HepG2 (cell line): Measurements from ENCODE around the gene SIGLEC10. TPM values are rescaled to one million over a fixed set of nuclear protein-coding genes. Genes with fewer than 3 reads are reported as not detected.

Experiments used
- ASH2L ChIP-seq: fragments of 300-600, 200-600 bp; sonication (generic); IDR thresholded peaks from 2 replicates; pipeline ENCODE4 v1.7.0; 2017; ENCODE audit warnings: low read depth, mild to moderate bottlenecking, moderate library complexity, mixed read lengths, low read length; ENCODE audit not compliant: insufficient read length
- CBX5 ChIP-seq: sonication (generic); formaldehyde crosslinking; IDR thresholded peaks from 2 replicates; pipeline ENCODE4 v1.4.0; 2020; ENCODE audit warnings: missing genetic modification reagents, borderline replicate concordance
- FOXA1 ChIP-seq, 2 experiments: fragments of 450-650 bp in 1 of 2; sonication (generic) in 1 of 2; formaldehyde crosslinking in 1 of 2; IDR thresholded peaks; 2 replicates each; pipeline versions ENCODE4 v1.4.0 to v1.6.1; 2016 to 2020; ENCODE audit warnings: missing genetic modification reagents in 1 of 2
- FOXC1 ChIP-seq: sonication (generic); formaldehyde crosslinking; IDR thresholded peaks from 2 replicates; pipeline ENCODE4 v1.8.0; 2022; ENCODE audit warnings: mild to moderate bottlenecking, missing genetic modification reagents, borderline replicate concordance
- HDAC2 ChIP-seq: sonication (generic); formaldehyde crosslinking; IDR thresholded peaks from 2 replicates; pipeline ENCODE4 v1.4.0; 2020; ENCODE audit warnings: missing genetic modification reagents
- HNF4G ChIP-seq, 2 experiments: sonication (generic) in 1 of 2; formaldehyde crosslinking in 1 of 2; IDR thresholded peaks; 2 replicates each; pipeline versions ENCODE4 v1.4.0 to v1.6.1; 2011 to 2020; ENCODE audit warnings: borderline replicate concordance in 2 of 2, low read depth in 2 of 2, mild to moderate bottlenecking in 2 of 2, low read length in 1 of 2, missing genetic modification reagents in 1 of 2, moderate library complexity in 1 of 2
- HOXA7 ChIP-seq: sonication (generic); formaldehyde crosslinking; IDR thresholded peaks from 2 replicates; pipeline ENCODE4 v1.8.1; 2022; ENCODE audit warnings: mild to moderate bottlenecking, missing genetic modification reagents, moderate library complexity
- JDP2 ChIP-seq: sonication (generic); formaldehyde crosslinking; IDR thresholded peaks from 2 replicates; pipeline ENCODE4 v1.8.1; 2022; ENCODE audit warnings: missing genetic modification reagents, borderline replicate concordance
- KAT7 ChIP-seq: IDR thresholded peaks from 2 replicates; pipeline ENCODE4 v1.6.1; 2018; ENCODE audit warnings: borderline replicate concordance, missing compliant biosample characterization
- KDM5B ChIP-seq: sonication (generic); formaldehyde crosslinking; IDR thresholded peaks from 2 replicates; pipeline ENCODE4 v1.4.0; 2020; ENCODE audit warnings: missing genetic modification reagents, mild to moderate bottlenecking, borderline replicate concordance
- MIER2 ChIP-seq: IDR thresholded peaks from 2 replicates; pipeline ENCODE4 v1.6.1; 2016; ENCODE audit warnings: missing biosample characterization, missing genetic modification reagents
- MXI1 ChIP-seq: IDR thresholded peaks from 3 replicates; pipeline ENCODE4 v1.6.1; 2012; ENCODE audit warnings: low read depth, low read length, inconsistent platforms, borderline replicate concordance
- NR2F6 ChIP-seq, 2 experiments: IDR thresholded peaks; 2 replicates each; pipeline ENCODE4 v1.6.1; 2016; ENCODE audit warnings: antibody characterized with exemption in 1 of 2, mild to moderate bottlenecking in 1 of 2
- POLR2A ChIP-seq, 2 experiments: IDR thresholded peaks; 2 replicates each; pipeline ENCODE4 v1.6.1; 2011; ENCODE audit warnings: low read depth in 2 of 2, low read length in 2 of 2, mild to moderate bottlenecking in 1 of 2, moderate library complexity in 1 of 2; ENCODE audit not compliant: insufficient read depth in 1 of 2
- ZNF225 ChIP-seq: sonication (generic); formaldehyde crosslinking; IDR thresholded peaks from 2 replicates; pipeline ENCODE4 v1.4.0; 2020; ENCODE audit warnings: mild to moderate bottlenecking, missing genetic modification reagents
- ZNF264 ChIP-seq: sonication (generic); formaldehyde crosslinking; IDR thresholded peaks from 2 replicates; pipeline ENCODE4 v1.4.0; 2020; ENCODE audit warnings: missing genetic modification reagents
- ZNF292 ChIP-seq: sonication (generic); formaldehyde crosslinking; IDR thresholded peaks from 2 replicates; pipeline ENCODE4 v1.8.1; 2022; ENCODE audit warnings: mild to moderate bottlenecking, low read depth, missing genetic modification reagents, borderline replicate concordance
- ZNF3 ChIP-seq: IDR thresholded peaks from 2 replicates; pipeline ENCODE4 v1.7.0; 2017; ENCODE audit warnings: inconsistent platforms
- ZNF737 ChIP-seq: sonication (generic); formaldehyde crosslinking; IDR thresholded peaks from 2 replicates; pipeline ENCODE4 v1.5.0; 2020; ENCODE audit warnings: missing genetic modification reagents, mild to moderate bottlenecking, borderline replicate concordance
- polyA plus RNA-seq, 8 experiments: library from polyadenylated mRNA; depleted of rRNA in 3 of 8; stranded (reverse) in 7 of 8; unstranded in 1 of 8; fragments of >200 nt; fragmentation: Illumina TruSeq in 4 of 8; extraction: Trizol in 4 of 8; gene quantifications; 2 replicates each; pipeline versions ENCODE4 v1.2.1 to v1.2.3, GENCODE V29; 2011 to 2016; ENCODE audit warnings: low read depth in 4 of 8, missing spikeins in 1 of 8, mixed read lengths in 1 of 8; ENCODE audit not compliant: insufficient read depth in 1 of 8
- total RNA-seq, 5 experiments: library from RNA; depleted of rRNA; stranded (reverse); fragments of >200 nt; fragmentation: Illumina TruSeq; extraction: Trizol; gene quantifications; 2 replicates each; pipeline ENCODE4 v1.2.3, GENCODE V29; 2016; ENCODE audit warnings: low read depth in 1 of 5
- TF ChIP-seq, protein P1 (sequence below): sonication (generic); formaldehyde crosslinking; IDR thresholded peaks from 2 replicates; pipeline ENCODE4 v1.5.1; 2020; ENCODE audit warnings: missing genetic modification reagents, mild to moderate bottlenecking, borderline replicate concordance
- TF ChIP-seq, protein P2 (sequence below): fragments of 450-650 bp; IDR thresholded peaks from 2 replicates; pipeline ENCODE4 v1.6.1; 2017; ENCODE audit warnings: mild to moderate bottlenecking
- TF ChIP-seq, protein P3 (sequence below): sonication (generic); formaldehyde crosslinking; IDR thresholded peaks from 2 replicates; pipeline ENCODE4 v1.8.0; 2022; ENCODE audit warnings: missing genetic modification reagents, mild to moderate bottlenecking, inconsistent platforms, borderline replicate concordance
- TF ChIP-seq, protein P4 (sequence below): sonication (generic); formaldehyde crosslinking; IDR thresholded peaks from 2 replicates; pipeline ENCODE4 v1.5.0; 2020; ENCODE audit warnings: missing genetic modification reagents, mild to moderate bottlenecking, borderline replicate concordance

SIGLEC10 gene
- total and polyA plus RNA-seq, 2 of the 13 experiments (the other 11 are each of a cell fraction or from before 2014, with no cell fraction given), result not detected

DNA sequence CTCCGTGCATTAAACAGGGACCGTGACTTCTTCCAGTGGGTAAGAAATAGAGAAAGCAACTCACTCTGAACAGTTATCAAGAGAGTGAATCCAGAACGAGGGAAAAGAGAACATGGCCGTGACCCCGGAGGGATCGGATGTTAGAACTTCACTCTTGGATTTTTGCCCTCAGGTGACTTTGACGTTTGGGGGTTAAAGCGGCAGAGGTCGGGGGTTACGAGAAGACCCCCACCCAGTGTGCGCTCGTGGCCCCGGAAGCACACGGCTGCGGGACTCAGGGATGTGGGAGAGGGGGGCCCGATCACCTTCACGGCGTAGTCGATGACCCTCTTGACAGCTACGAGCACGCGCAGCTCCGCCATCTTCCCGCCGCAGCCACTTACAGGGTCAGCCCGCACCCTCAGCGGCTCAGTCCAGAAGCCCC is 51.5 kb downstream of the SIGLEC10 start, which contains the start of gene ETFB (continued):
- TF ChIP-seq, protein P1, sequence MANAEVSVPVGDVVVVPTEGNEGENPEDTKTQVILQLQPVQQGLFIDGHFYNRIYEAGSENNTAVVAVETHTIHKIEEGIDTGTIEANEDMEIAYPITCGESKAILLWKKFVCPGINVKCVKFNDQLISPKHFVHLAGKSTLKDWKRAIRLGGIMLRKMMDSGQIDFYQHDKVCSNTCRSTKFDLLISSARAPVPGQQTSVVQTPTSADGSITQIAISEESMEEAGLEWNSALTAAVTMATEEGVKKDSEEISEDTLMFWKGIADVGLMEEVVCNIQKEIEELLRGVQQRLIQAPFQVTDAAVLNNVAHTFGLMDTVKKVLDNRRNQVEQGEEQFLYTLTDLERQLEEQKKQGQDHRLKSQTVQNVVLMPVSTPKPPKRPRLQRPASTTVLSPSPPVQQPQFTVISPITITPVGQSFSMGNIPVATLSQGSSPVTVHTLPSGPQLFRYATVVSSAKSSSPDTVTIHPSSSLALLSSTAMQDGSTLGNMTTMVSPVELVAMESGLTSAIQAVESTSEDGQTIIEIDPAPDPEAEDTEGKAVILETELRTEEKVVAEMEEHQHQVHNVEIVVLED, result no peak
- TF ChIP-seq HDAC2 (CRISPR knock-in tag) (no peak), FOXC1 (CRISPR knock-in tag) (no peak), ZNF292 (CRISPR knock-in tag) (no peak), HNF4G (IDR thresholded peaks at IDR 0.05; ENCODE audit: borderline replicate concordance, low read depth, low read length) (no peak), HNF4G (CRISPR knock-in tag; IDR thresholded peaks at IDR 0.05; ENCODE audit: borderline replicate concordance, low read depth) (no peak), CBX5 (CRISPR knock-in tag) (no peak), KDM5B (CRISPR knock-in tag) (no peak), JDP2 (no peak), FOXA1 (IDR thresholded peaks at IDR 0.05) (no peak), FOXA1 (CRISPR knock-in tag; IDR thresholded peaks at IDR 0.05) (no peak), KAT7 (CRISPR knock-in tag) (no peak), POLR2A (IDR thresholded peaks at IDR 0.05; ENCODE audit: insufficient read depth in 1 of 2, low read depth in 2 of 2, low read length in 2 of 2) (peak in 1 of 2 experiments; percentile 85; a peak in 1 of 4 replicates), NR2F6 (IDR thresholded peaks at IDR 0.05) (peak; percentile 2; the same call in 1 of the 2 replicates), NR2F6 (CRISPR knock-in tag; IDR thresholded peaks at IDR 0.05) (0 out of 2 replicates have a peak, but pooled peaks have one; percentile 15), ZNF3 (no peak), ZNF264 (CRISPR knock-in tag) (no peak; the same call in 1 of the 2 replicates), HOXA7 (no peak), ZNF737 (CRISPR knock-in tag) (no peak), ASH2L (peak; percentile 14), MIER2 (no peak), ZNF225 (CRISPR knock-in tag) (peak; percentile 66; the same call in 1 of the 2 replicates), MXI1 (peak; percentile 63; the same call in 1 of the 3 replicates)
- TF ChIP-seq, protein P2, sequence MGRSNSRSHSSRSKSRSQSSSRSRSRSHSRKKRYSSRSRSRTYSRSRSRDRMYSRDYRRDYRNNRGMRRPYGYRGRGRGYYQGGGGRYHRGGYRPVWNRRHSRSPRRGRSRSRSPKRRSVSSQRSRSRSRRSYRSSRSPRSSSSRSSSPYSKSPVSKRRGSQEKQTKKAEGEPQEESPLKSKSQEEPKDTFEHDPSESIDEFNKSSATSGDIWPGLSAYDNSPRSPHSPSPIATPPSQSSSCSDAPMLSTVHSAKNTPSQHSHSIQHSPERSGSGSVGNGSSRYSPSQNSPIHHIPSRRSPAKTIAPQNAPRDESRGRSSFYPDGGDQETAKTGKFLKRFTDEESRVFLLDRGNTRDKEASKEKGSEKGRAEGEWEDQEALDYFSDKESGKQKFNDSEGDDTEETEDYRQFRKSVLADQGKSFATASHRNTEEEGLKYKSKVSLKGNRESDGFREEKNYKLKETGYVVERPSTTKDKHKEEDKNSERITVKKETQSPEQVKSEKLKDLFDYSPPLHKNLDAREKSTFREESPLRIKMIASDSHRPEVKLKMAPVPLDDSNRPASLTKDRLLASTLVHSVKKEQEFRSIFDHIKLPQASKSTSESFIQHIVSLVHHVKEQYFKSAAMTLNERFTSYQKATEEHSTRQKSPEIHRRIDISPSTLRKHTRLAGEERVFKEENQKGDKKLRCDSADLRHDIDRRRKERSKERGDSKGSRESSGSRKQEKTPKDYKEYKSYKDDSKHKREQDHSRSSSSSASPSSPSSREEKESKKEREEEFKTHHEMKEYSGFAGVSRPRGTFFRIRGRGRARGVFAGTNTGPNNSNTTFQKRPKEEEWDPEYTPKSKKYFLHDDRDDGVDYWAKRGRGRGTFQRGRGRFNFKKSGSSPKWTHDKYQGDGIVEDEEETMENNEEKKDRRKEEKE, result no peak
- TF ChIP-seq, protein P3, sequence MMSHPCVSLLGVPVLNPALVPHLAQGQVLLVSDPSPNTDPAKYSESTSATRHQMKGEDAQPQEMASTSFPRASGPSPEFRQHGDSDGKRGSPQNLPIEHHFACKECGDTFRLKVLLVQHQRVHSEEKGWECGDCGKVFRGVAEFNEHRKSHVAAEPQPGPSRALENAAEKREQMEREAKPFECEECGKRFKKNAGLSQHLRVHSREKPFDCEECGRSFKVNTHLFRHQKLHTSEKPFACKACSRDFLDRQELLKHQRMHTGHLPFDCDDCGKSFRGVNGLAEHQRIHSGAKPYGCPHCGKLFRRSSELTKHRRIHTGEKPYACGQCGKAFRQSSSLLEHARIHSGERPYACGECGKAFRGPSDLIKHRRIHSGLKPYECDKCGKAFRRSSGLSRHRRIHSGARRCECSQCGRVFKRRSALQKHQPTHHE (CRISPR knock-in tag), result no peak
- TF ChIP-seq, protein P4, sequence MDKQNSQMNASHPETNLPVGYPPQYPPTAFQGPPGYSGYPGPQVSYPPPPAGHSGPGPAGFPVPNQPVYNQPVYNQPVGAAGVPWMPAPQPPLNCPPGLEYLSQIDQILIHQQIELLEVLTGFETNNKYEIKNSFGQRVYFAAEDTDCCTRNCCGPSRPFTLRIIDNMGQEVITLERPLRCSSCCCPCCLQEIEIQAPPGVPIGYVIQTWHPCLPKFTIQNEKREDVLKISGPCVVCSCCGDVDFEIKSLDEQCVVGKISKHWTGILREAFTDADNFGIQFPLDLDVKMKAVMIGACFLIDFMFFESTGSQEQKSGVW (CRISPR knock-in tag), result no peak
